Activated gamma-delta T cell treated with Interleukin-2 at 50 U/mL for 16 hours (primary cell): ENCODE results near the gene ABHD16B.

ENCODE experiments used
- DNase-seq: peaks from one replicate; pipeline ENCODE4 v3.0.0-alpha.2; 2020

The ABHD16B gene

DNA sequence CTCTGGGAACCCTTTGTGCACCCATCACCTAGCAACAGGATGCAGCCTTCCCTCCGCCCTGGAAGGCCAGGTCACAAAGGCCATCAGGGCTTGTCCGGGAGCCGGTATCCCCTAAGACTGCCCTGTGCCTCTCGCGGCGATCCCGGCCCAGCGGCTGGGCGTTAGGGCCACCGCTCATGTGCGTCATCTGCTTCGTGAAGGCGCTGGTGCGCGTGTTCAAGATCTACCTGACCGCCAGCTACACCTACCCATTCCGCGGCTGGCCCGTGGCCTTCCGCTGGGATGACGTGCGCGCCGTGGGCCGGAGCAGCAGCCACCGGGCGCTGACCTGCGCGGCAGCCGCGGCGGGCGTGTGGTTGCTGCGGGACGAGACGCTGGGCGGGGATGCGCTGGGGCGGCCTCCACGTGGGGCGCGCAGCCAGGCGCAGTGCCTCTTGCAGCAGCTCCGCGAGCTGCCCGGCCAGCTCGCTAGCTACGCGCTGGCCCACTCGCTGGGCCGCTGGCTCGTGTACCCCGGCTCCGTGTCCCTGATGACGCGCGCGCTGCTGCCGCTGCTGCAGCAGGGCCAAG lies at the start of gene ABHD16B:
TSS of gene ABHD16B (plus strand) at position 134 of the 570 bp plus-strand sequence. CDS start at position 177, 43 bp downstream.
- no peak for DNase-seq

- no peak for DNase-seq
Measured at GRCh38 chr20:63814891-63815614, 46.2 kb upstream of the ABHD16B start.

GRCh38 chr20:63815615-63816253 lies 45.6 kb upstream of the ABHD16B start:
- DNase-seq, result no peak

DNA sequence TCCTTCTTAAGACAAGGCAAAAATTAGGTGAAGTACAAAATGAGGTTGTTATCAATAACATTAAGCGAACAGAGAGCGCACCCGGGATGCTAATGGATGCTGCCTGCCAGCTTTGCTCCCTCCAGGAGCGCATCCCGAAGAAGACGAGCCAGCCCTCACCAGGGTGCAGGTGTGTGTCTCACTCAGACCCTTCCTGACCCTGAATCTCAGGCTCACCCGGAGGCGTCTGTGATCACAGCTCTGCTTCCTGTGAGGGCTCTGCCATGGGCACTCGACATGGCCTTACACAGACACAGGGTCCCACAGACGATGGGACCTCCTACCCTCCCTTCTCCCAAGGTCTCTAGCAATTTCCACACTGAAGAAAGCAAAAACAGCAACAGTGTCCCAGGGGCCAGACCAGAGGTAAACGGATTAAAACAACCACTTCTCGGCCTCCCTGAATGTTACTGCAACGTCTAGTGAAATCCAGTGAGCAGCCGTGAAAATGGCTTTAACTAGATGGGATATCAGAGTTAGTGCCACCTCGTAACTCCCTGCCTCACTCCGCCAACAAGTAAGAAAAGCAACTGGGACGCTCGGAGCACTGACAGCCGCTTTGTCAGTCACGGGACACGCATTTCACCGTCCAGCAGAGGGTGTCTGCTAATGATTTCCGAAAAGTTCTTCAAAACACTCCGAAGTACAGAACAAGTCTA lies 41.9 kb upstream of the ABHD16B start:
- DNase-seq, result no peak

- no peak for DNase-seq
Measured at GRCh38 chr20:63821811-63822210, 39.5 kb upstream of the ABHD16B start.

DNA sequence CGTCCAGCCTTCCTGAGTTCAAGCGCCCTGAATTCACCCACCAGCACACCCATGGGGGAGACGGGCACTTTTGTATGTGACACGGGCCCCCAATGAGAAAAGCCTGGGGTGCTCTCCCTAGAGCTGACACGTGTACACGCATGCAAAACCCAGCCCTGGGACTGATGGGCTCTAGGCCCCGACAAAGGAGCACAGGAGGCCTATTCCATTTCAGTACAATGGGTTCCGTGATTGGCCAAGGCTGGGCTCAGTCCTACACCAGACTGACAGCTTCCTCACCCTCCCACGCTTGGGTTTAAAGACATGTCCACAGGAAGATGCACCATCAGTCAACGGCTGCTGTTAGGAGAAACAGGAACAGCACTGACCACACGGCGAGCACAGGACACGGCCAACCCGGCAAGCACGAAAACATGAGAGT lies 39.0 kb upstream of the ABHD16B start:
- no peak for DNase-seq

- no peak for DNase-seq
Measured at GRCh38 chr20:63823691-63824311, 37.5 kb upstream of the ABHD16B start.

- DNase-seq, result no peak
Measured at GRCh38 chr20:63825331-63826118, 35.8 kb upstream of the ABHD16B start.

DNA sequence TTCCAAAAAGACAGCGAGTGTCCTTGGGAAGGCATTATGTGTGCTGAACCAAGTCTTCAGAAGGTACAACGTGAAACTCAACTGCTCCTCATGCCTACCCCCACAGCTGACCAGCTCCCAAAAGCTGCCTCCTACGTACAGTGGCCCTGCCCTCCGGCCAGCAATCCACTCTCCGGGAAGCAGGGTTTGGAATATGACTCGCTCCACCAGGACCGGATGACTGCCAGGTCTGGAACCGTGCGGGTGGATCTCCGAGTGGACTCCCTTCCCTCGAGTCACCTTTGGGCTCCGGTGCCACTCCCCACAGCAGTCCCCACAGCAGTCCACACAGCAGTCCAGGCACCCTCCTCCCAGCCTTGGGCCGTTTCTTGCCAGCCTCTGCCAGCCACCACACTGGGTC lies 34.5 kb upstream of the ABHD16B start:
- no peak for DNase-seq

GRCh38 chr20:63828124-63828523 lies 33.2 kb upstream of the ABHD16B start:
- no peak for DNase-seq

DNA sequence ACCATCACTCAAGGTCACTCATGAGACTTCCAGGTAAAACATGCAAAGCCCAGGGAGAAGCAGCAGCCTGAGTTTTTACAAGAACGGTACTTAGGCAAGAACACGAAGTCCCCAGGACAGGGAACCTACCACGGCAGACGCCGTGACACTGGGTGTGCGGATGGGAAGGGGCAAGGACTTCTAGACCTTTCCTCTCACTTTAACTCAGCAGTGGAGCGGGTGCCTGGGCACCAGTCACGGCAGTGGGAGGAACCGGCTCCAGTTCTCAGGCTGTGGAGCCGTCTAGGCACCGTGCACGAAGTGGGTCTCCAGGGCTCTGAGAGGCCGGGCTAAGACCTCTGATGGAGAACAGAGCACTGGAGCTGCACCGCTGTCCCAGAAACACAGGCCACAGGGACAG lies 32.8 kb upstream of the ABHD16B start:
- DNase-seq, result no peak

GRCh38 chr20:63828951-63829350 lies 32.3 kb upstream of the ABHD16B start:
- no peak for DNase-seq

GRCh38 chr20:63829603-63829944 lies 31.7 kb upstream of the ABHD16B start:
- no peak for DNase-seq

DNA sequence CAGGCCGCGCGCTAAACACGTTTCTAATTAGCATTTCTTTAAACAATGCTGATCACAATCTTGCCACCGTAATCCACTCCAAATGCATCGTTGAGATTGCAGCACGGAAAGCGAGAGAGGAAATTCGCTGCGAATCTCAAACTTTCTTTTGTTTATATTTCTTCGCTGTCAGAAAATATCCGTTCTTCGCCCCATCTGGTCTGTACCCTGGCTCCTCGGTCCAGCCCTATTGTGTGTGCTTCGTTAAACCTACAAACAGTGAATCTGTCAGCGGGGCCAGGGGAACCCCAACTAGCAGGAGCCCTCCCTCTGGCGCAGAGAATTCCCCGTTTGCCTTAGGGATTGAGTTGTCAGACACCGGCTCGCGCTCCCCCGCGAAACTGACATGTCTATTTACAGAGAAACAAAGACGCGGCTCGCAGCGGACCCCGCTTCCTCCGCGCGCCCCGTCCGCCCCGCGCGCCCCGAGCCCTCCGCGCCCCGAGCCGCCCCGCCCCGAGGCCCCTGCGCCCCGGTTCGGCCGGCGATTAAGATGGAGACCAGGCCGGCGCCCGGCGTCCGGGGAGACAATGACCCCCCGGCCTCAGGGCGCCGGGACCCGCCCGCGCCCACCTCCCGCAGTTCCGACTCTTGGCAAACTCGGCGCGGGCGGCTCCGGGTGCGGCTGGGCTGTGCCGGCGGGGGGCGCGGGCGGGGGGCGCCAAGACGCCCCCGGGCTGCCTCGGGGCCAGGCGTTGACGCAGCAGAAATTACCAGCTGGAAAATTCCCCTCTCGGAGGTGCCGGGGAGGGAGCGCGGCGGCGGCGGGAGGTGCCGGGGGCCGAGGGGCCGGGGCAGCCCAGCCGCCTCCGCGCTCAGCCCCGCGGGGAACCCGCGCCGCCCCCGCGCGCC lies 31.1 kb upstream of the ABHD16B start:
- no peak for DNase-seq

DNA sequence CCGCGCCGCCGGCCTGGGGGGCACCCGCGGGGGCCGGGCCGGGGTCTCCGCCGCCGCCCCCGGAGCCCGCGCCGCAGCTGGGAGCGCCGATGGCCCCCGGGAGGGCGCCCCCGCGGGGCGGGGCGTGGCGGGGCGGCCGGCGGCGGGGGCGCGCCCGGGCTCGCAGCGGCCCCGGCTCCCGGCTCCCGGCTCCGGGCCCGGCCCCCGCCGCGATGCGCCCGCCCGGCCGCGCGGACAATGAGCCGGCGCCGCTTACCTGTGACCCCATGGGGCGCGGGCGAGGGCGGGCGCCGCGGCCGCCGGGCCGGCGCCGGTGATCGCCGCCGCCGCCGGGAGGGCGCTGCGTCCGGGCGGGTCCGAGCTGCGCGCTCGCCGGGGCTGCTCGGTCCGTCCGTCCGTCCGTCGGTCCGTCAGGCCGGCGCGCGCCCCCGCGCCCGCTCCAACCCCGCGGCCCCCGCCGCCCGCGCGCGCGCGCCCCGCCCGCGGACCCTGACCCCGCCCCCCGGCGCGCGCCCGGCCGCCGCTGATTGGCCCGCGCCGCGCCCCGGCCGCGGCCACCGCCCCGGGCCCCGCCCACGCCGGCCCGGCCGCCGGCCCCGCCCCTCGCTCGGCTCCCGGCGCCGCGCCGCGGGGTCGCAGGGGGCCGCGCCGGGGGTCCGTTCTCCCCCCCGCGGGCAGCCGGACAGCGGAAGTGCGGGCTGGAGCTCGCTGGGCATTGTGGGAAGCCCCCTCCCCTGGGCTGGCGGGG lies 30.3 kb upstream of the ABHD16B start, which contains the start of gene ZBTB46:
TSS of gene ZBTB46 (minus strand) at position 424 of the 748 bp plus-strand sequence. CDS start 40,507 bp downstream, outside the sequence.
- DNase-seq, result no peak

- no peak for DNase-seq
Measured at GRCh38 chr20:63831646-63831992, 29.7 kb upstream of the ABHD16B start.

GRCh38 chr20:63831993-63832686 lies 29.2 kb upstream of the ABHD16B start:
- DNase-seq, result no peak

DNA sequence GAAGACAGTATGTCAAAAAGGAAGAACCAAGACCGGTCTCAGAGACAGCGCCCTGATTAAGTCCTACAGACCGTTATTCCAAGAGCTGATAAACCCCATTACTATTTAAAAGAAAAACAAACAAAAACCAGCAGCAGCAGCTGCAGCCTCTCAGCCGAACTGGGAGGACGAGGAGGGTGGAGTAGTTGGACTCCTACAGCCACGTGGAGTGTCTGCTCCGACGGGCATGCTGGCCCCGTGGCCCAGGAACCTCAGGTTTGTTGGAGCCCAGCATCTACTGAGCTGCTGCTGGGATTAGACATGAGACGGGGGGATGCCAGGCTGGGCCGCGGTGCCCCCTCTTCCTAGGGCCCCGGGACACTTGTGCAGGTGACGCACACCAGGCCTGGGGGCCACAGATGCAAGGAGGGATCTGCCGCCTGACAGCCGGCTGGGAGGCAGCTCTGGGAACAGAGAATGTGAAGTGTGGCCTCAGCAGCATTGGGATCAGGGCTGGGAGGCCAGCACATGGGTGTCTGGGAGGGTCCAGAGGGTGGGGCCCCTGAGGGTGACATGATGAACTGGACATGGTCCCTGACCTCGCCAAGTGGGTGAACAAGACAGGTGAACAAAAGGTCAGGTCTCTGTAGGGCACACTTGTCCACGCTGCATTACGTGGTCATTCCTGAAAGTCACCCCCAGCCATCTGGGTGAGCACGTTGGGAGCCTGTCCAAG lies 27.4 kb upstream of the ABHD16B start:
- no peak for DNase-seq

DNA sequence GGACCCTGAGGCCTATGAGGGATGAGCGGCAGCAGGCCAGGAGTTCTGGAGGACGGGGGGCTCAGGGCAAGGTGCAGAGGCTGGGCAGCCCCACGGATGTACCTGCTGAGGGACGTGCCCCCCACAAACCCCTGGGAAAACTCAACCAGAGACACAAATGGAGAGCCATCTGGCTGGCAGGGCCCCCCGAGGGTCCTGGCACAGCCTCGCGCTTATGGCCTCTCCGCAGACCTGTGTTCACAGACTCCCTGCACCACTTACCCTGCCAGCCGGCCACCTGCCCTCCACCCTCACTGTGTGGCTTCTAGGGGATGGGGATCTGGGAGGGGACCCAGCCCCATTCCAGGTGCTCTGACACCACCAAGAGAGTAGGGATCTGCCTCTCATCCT lies 26.8 kb upstream of the ABHD16B start:
- DNase-seq, result no peak
